DND-41 (cell line): ENCODE measurements around the gene DPPA2.

ENCODE experiments used
- ATAC-seq: fragments of 200-7000 bp; cut with Tn5 transposase; 3 replicates; pipeline ENCODE4 v1.9.1; 2021; ENCODE audit warnings: low read depth; ENCODE audit not compliant: insufficient read depth
- DNase-seq: peaks from one replicate; pipeline ENCODE4 v3.0.0-alpha.2; 2020
- H2AFZ ChIP-seq: 2 replicates; pipeline ENCODE4 v1.6.0; 2012; ENCODE audit warnings: low read depth, low read length
- H3K27ac ChIP-seq: 2 replicates; pipeline ENCODE4 v1.5.1; 2012; ENCODE audit warnings: low read length, inconsistent platforms
- H3K27me3 ChIP-seq: fragments of 200-600 bp; sonication (generic); 2 replicates; pipeline ENCODE4 v1.6.0; 2012; ENCODE audit warnings: low read length, mild to moderate bottlenecking, inconsistent platforms; ENCODE audit not compliant: insufficient read depth, poor library complexity
- H3K36me3 ChIP-seq: 2 replicates; pipeline ENCODE4 v1.5.1; 2012; ENCODE audit warnings: low read length, inconsistent platforms; ENCODE audit not compliant: insufficient read depth
- H3K4me1 ChIP-seq: 2 replicates; pipeline ENCODE4 v1.5.1; 2012; ENCODE audit warnings: mild to moderate bottlenecking, low read length; ENCODE audit not compliant: insufficient read depth
- H3K4me2 ChIP-seq: 2 replicates; pipeline ENCODE4 v1.6.0; 2012; ENCODE audit warnings: mild to moderate bottlenecking, moderate library complexity, low read length, inconsistent platforms; ENCODE audit not compliant: insufficient read depth
- H3K4me3 ChIP-seq, 2 experiments: fragments of 200-600 bp in 1 of 2; shearing (Covaris generic) in 1 of 2; 2 replicates each; pipeline ENCODE4 v1.5.1; 2012 to 2016; ENCODE audit warnings: inconsistent platforms in 2 of 2, low read length in 2 of 2, mild to moderate bottlenecking in 2 of 2, low read depth in 1 of 2, moderate library complexity in 1 of 2
- H3K79me2 ChIP-seq: 2 replicates; pipeline ENCODE4 v1.6.0; 2012; ENCODE audit warnings: low read length, inconsistent platforms; ENCODE audit not compliant: insufficient read depth
- H3K9ac ChIP-seq: 2 replicates; pipeline ENCODE4 v1.6.0; 2012; ENCODE audit warnings: low read depth, mild to moderate bottlenecking, inconsistent platforms, low read length, moderate library complexity
- H3K9me3 ChIP-seq: 2 replicates; pipeline ENCODE4 v1.5.1; 2012; ENCODE audit warnings: low read length, moderate library complexity, mild to moderate bottlenecking, inconsistent platforms; ENCODE audit not compliant: insufficient read depth, severe bottlenecking
- H4K20me1 ChIP-seq: 2 replicates; pipeline ENCODE4 v1.6.0; 2012; ENCODE audit warnings: low read length; ENCODE audit not compliant: insufficient read depth
- EZH2 ChIP-seq: IDR thresholded peaks from 3 replicates; pipeline ENCODE4 v1.6.1; 2012; ENCODE audit warnings: borderline replicate concordance, low read depth, mild to moderate bottlenecking, moderate library complexity, low read length, inconsistent platforms; ENCODE audit not compliant: severe bottlenecking
- TF ChIP-seq, protein P1 (sequence below): IDR thresholded peaks from 2 replicates; pipeline ENCODE4 v1.5.1; 2012; ENCODE audit warnings: borderline replicate concordance, low read length, moderate library complexity, mild to moderate bottlenecking; ENCODE audit not compliant: poor library complexity, severe bottlenecking; ENCODE audit errors: extremely low read depth

The DPPA2 gene

DNA sequence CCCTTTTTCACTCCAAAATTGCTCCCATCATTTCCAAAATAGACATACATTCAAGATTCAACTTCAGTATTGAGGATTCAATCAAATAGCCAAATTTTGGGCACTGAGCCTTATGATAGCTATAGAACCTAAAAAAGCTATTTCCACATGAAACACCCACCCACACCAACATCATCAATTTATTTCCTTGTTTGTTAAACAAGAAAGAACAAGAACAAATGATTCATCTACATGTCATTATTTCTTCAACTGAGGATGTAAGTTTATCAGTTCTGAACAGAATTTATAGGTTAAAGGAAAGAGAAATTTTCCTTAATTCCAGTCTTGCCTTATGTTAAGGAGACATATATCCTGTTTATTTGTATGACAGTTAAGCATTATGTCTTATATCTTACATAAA lies 32.2 kb downstream of the DPPA2 start:
- TF ChIP-seq, protein P1, sequence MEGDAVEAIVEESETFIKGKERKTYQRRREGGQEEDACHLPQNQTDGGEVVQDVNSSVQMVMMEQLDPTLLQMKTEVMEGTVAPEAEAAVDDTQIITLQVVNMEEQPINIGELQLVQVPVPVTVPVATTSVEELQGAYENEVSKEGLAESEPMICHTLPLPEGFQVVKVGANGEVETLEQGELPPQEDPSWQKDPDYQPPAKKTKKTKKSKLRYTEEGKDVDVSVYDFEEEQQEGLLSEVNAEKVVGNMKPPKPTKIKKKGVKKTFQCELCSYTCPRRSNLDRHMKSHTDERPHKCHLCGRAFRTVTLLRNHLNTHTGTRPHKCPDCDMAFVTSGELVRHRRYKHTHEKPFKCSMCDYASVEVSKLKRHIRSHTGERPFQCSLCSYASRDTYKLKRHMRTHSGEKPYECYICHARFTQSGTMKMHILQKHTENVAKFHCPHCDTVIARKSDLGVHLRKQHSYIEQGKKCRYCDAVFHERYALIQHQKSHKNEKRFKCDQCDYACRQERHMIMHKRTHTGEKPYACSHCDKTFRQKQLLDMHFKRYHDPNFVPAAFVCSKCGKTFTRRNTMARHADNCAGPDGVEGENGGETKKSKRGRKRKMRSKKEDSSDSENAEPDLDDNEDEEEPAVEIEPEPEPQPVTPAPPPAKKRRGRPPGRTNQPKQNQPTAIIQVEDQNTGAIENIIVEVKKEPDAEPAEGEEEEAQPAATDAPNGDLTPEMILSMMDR = no peak
- no peak for TF ChIP-seq EZH2
- H3K4me1 ChIP-seq = peaks cover 14% of the 10 kb centered on the region
- no peak for DNase-seq
- no peaks in the 10 kb centered on the region for H3K9me3 ChIP-seq
- no peaks in the 10 kb centered on the region for H4K20me1 ChIP-seq
- H3K4me2 ChIP-seq = no peak overlapping the region
- no peak for ATAC-seq
- no peak overlapping the region for H3K4me3 ChIP-seq
- H3K27ac ChIP-seq = peak overlapping the region; percentile 44; the same call in 1 of the 2 replicates
- no peaks in the 10 kb centered on the region for H3K79me2 ChIP-seq
- no peaks in the 10 kb centered on the region for H3K36me3 ChIP-seq
- H2AFZ ChIP-seq = 0 out of 2 replicates have a peak overlapping the region, but pooled peaks have one; percentile 10
- H3K9ac ChIP-seq = no peak overlapping the region
- no peaks in the 10 kb centered on the region for H3K27me3 ChIP-seq

DNA sequence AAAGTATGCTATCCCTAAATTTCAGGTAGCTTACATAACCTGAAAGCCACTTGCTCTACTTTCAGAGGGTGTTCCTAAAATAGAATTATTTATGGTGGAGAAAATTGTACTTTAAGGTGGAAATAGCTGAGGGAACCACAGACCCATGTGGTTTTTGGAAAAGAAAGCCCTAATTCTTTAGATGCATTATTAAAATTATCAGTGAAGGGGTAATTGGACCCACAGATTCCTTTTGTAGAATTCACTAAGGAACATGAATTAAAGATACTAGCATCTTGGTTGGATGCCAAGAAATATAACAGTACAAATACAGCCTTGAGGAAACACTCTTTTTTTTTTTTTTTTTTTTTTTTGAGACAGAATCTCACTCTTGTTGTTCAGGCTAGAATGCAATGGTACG lies 37.8 kb downstream of the DPPA2 start:
- H3K36me3 ChIP-seq = no peaks in the 10 kb centered on the region

DNA sequence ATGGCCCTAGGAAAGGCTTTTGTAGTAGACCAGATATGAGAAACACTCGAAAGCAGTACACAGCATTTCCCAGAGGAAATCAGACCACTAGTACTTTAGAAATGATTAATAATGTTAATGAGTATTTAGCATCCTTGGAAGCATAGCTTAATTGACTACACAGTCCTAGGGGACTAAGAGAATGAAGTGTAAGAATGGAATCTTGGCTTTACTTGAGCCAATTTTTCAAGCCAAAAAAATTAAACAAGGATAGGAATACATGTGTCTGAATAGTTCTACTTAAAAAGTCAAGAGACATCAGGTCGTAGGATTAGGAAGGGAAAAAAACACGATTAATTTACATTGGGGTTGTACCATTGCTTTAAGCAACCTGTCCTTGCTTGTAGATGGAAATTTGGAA lies 38.2 kb downstream of the DPPA2 start:
- TF ChIP-seq, protein P1 = no peak
- TF ChIP-seq EZH2 = no peak
- Histone ChIP-seq H2AFZ (no peak overlapping the region), H3K4me1 (no peaks in the 10 kb centered on the region), H3K27me3 (no peaks in the 10 kb centered on the region), H3K79me2 (no peaks in the 10 kb centered on the region), H3K36me3 (no peaks in the 10 kb centered on the region), H3K9me3 (no peaks in the 10 kb centered on the region), H3K4me3 (no peak overlapping the region), H4K20me1 (no peaks in the 10 kb centered on the region), H3K9ac (no peak overlapping the region), H3K4me2 (no peak overlapping the region), H3K27ac (no peak overlapping the region)
- DNase-seq (no peak), ATAC-seq (no peak)

More for the DNA sequence above, 37.8 kb downstream of the DPPA2 start:
- Histone ChIP-seq H3K79me2 (no peaks in the 10 kb centered on the region), H3K27me3 (no peaks in the 10 kb centered on the region), H3K27ac (no peak overlapping the region), H3K4me2 (no peak overlapping the region), H3K4me1 (no peaks in the 10 kb centered on the region), H3K4me3 (no peak overlapping the region), H2AFZ (no peak overlapping the region), H3K9me3 (no peaks in the 10 kb centered on the region), H4K20me1 (no peaks in the 10 kb centered on the region), H3K9ac (no peak overlapping the region)
- no peak for TF ChIP-seq EZH2
- TF ChIP-seq, protein P1 = no peak
- ATAC-seq (no peak), DNase-seq (no peak)
